Mesodermal cell (in vitro differentiated cells): ENCODE data around the gene MTAP.
"Not testable (repeated sequence)": the region's sequence is repeated elsewhere in the genome, so short reads cannot be mapped to it uniquely, and the experiment has no call there.

ENCODE experiments used
- H3K27ac ChIP-seq: 2 replicates; pipeline ENCODE4 v1.7.0; 2013; ENCODE audit warnings: mild to moderate bottlenecking, low read depth, low read length, moderate library complexity; ENCODE audit not compliant: severe bottlenecking
- H3K36me3 ChIP-seq: 2 replicates; pipeline ENCODE4 v1.7.1; 2013; ENCODE audit warnings: mild to moderate bottlenecking, low read length, moderate library complexity; ENCODE audit not compliant: control insufficient read depth, insufficient read depth
- H3K4me1 ChIP-seq: one replicate; pipeline ENCODE4 v1.7.1; 2013; ENCODE audit warnings: mild to moderate bottlenecking, low read length; ENCODE audit not compliant: insufficient read depth, control insufficient read depth, poor library complexity, severe bottlenecking
- H3K4me3 ChIP-seq: 2 replicates; pipeline ENCODE4 v1.7.0; 2013; ENCODE audit warnings: low read length, control low read depth, mild to moderate bottlenecking; ENCODE audit not compliant: insufficient read depth, poor library complexity, severe bottlenecking; ENCODE audit errors: extremely low read depth
- H3K9me3 ChIP-seq: 2 replicates; pipeline ENCODE4 v1.7.1; 2013; ENCODE audit warnings: mild to moderate bottlenecking, low read length, moderate library complexity; ENCODE audit not compliant: control insufficient read depth
- WGBS, 2 experiments: methylation state at CpG; one replicate each; pipeline ENCODE4 v1.1.5; 2013; ENCODE audit warnings: missing lambda C conversion rate in 2 of 2; ENCODE audit not compliant: insufficient coverage in 2 of 2; 5-methylcytosine and 5-hydroxymethylcytosine counted together

MTAP gene

DNA sequence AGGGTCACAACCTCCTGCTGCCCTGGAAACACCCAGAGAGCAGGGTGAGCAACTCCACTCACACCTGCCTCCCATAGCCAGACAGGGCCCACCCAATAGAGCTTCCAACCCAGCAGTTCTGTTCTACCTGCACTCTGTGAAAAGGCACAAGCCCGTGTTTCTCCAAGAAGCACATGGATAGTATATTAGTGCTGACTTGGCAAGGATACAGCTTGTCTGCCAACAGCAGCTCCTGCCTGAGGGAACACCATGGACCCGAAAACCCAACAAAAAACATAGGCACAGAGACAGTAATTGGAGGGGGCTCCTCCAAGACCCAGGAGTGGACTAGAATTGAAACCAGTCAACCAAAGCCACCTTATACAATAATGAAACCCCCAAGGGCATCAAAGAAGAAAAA lies 143.2 kb downstream of the MTAP start:
- Histone ChIP-seq H3K36me3 (no peaks in the 10 kb centered on the region), H3K4me3 (no peak overlapping the region), H3K9me3 (no peaks in the 10 kb centered on the region), H3K27ac (no peak overlapping the region), H3K4me1 (no peaks in the 10 kb centered on the region)
- 60 to 90% methylated on average over 1 to 2 of the region's 2 CpGs for WGBS, 2 experiments

DNA sequence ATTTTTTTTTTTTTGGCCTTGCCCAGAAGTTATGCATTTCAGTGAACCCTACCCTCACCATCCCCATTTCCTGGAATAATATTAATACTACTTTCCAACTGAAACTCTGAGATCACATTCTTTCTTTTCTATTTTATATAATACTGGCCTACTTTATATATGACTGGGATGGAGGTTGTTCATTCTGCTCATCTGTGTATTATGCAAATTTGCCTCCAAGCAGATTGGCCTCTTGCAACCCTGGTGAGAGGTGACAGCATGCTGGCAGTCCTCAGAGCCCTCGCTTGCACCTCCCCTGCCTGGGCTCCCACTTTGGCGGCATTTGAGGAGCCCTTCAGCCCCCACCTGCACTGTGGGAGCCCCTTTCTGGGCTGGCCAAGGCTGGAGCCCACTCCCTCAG lies 156.4 kb downstream of the MTAP start:
- Histone ChIP-seq H3K27ac (no peak overlapping the region), H3K9me3 (no peaks in the 10 kb centered on the region), H3K4me3 (no peak overlapping the region), H3K4me1 (no peaks in the 10 kb centered on the region), H3K36me3 (no peaks in the 10 kb centered on the region)
- 65 to 83% methylated on average over 1 to 2 of the region's 2 CpGs for WGBS, 2 experiments

DNA sequence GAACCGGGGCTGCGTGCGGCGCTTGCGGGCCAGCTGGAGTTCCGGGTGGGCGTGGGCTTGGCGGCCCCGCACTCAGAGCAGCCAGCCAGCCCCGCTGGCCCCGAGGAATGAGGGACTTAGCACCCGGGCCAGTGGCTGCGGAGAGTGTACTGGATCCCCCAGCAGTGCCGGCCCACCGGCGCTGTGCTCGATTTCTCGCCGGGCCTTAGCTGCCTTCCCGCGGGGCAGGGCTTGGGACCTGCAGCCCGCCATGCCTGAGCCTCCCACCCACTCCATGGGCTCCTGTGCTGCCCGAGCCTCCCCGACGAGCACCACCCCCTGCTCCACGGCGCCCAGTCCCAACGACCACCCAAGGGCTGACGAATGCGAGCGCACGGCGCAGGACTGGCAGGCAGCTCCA lies 156.8 kb downstream of the MTAP start:
- not testable (repeated sequence) for H3K9me3 ChIP-seq, H3K4me3 ChIP-seq, H3K27ac ChIP-seq, H3K4me1 ChIP-seq, H3K36me3 ChIP-seq
- WGBS, 2 experiments = 96 to 100% methylated on average over 5 to 14 of the region's 33 CpGs

DNA sequence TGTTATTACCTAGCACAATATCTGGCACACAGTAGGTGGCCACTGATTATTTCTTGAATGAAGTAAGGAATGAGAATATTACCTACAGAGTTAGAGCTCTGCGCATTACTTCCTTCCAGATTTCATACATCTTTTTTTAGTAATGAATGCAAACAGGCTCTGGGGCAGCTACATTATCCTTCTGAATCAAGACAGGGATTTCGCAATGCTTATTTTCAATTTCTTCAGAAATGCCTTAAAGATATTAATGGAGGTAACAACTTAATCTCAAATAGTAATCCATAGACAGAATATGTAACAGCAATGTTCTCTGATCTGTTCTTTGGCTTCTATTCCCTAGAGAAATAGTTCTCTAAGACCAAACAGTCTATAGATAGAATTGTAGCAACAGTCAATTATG lies 159.1 kb downstream of the MTAP start:
- H3K9me3 ChIP-seq = no peaks in the 10 kb centered on the region
- 80% methylated on average over 1 of the region's 2 CpGs; no CpG with 5 or more reads in 1 of the 2 experiments for WGBS, 2 experiments
- no peaks in the 10 kb centered on the region for H3K36me3 ChIP-seq
- H3K27ac ChIP-seq = no peak overlapping the region
- no peak overlapping the region for H3K4me3 ChIP-seq
- H3K4me1 ChIP-seq = peaks cover 3% of the 10 kb centered on the region

DNA sequence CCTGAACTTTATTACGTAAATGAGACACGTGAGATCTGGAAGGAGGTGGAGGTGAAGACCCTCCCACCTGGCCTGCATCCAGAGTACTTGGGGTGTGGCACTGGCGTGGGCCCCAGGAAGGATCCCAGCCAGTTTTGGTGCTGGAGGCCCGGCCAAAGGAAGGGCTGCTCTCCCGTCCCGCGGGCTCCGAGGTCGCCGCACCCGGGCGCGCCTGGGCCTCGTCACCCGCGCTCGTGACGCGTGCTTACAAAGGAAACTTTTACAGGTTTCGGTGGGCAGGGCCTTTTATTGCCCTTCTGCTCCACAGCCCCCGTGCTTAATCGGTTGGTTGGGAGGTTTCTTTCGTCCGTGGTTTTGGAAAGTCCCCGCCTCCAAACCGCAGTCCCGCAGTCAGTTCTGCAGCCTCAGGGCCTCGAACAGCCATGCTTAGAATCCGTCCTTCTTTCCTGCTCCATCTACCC lies 162.5 kb downstream of the MTAP start:
- no peak overlapping the region for H3K27ac ChIP-seq
- H3K9me3 ChIP-seq = no peaks in the 10 kb centered on the region
- H3K4me1 ChIP-seq = peaks cover 15% of the 10 kb centered on the region
- 4 to 6% methylated on average over 22 to 26 of the region's 29 CpGs for WGBS, 2 experiments
- no peaks in the 10 kb centered on the region for H3K36me3 ChIP-seq
- peak overlapping the region; percentile 35 for H3K4me3 ChIP-seq

DNA sequence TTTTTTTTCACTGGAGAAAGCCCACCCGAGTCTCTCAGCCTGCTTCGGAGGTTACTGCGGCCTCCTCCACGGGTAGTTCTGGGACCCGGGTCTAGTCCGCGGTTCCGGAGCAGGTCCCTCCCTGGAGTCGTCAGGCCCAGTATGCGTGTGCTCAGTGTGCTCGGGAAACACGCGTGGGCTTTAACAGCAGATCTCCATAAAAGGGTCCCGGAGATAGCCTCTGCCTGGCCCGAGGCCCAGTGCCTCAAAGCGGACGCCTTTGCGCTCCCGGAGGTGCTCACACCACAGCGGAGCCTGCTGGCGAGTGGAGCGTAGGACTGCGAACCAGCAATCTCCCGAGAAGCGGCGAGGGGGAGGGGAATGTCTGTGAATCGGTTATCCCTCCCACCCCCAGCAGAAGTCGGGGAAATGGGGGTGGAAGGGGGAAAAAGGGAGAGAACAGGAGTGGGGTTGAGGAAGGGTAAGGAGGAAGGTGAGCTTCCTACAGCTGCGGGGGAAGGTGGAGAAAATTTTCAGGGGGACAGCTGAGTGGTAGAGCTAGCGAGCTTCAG lies 163.0 kb downstream of the MTAP start:
- Histone ChIP-seq H3K4me1 (peaks cover 15% of the 10 kb centered on the region), H3K27ac (no peak overlapping the region), H3K36me3 (no peaks in the 10 kb centered on the region), H3K4me3 (peak overlapping the region; percentile 35), H3K9me3 (no peaks in the 10 kb centered on the region)
- 2 to 4% methylated on average over 21 to 24 of the region's 30 CpGs for WGBS, 2 experiments

DNA sequence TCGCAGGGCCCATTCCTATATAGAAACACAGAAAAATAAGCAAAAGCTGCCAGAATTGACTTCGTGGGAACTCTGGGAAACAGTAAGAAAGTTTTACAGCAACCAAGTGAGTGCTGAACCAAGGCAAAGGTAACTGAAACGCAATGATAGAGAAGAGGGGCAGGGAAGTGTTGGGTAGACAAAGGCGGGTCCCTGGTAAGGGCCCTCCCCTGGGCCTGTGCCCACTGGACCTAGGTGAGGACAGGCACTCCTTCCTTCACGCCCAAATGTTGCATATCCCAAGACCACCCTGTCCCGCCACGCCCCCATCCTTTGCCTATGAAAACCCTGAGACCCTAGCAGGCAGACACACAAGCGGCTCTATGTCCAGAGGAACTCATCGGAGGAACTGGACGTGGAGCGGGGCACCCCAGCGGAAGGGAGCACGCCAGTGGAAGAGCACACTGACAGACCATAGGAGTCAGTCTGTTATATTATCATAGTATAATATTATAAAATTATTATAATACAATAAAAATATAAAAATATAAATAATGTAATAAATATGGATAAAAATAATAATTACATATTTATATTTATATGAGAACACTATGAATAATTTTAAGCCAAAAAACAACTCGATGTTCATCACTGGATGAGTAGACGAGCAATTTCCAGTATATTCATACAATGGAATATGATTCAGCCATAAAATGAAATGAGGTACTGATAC lies 163.9 kb downstream of the MTAP start:
- WGBS, 2 experiments = 10 to 12% methylated on average over 5 to 7 of the region's 15 CpGs
- H3K36me3 ChIP-seq = no peaks in the 10 kb centered on the region
- H3K27ac ChIP-seq = no peak overlapping the region
- H3K4me3 ChIP-seq = no peak overlapping the region
- peaks cover 17% of the 10 kb centered on the region for H3K4me1 ChIP-seq
- H3K9me3 ChIP-seq = no peaks in the 10 kb centered on the region

DNA sequence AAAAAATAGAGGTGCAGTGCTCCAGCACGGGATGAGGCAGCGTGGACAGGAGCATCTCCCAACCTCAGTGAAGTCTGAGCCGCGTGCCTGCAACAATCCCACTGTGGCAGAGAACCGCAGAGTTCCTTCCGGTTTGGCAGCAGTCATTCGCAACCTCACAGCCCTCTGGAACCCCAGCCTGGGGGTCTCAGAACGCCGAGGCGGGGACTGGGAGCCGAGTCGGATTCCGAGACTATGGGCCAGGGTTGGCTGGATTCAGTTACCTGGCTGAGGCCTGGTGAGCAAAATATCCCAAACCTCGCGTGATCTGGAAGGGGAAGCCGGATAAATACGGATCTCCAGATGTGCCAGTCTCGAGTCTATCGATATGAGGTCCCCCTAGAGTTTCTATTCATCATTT lies 164.7 kb downstream of the MTAP start:
- 5 to 9% methylated on average over 15 to 18 of the region's 19 CpGs for WGBS, 2 experiments
- Histone ChIP-seq H3K27ac (no peak overlapping the region), H3K4me3 (no peak overlapping the region), H3K9me3 (no peaks in the 10 kb centered on the region), H3K36me3 (no peaks in the 10 kb centered on the region), H3K4me1 (peaks cover 18% of the 10 kb centered on the region)

DNA sequence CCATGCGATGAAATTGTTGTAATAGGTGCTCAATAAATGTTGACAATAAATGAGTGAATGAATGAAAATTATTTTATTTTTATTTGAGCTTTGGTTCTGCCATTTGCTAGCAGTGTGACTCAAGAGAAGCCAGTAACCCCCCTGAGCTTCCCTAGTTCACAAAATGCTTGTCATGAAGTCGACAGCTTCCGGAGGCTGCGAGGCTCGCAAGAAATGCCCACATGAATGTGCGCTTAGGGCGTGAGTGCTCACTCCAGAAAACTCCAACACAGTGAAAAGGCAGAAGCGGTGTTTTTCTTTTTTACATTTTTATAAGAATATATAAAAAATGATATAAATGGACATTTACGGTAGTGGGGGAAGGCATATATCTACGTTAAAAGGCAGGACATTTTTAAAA lies 165.3 kb downstream of the MTAP start:
- Histone ChIP-seq H3K27ac (no peak overlapping the region), H3K4me3 (no peak overlapping the region), H3K36me3 (no peaks in the 10 kb centered on the region), H3K4me1 (peaks cover 18% of the 10 kb centered on the region), H3K9me3 (no peaks in the 10 kb centered on the region)
- 10 to 11% methylated on average over 1 to 4 of the region's 10 CpGs for WGBS, 2 experiments

DNA sequence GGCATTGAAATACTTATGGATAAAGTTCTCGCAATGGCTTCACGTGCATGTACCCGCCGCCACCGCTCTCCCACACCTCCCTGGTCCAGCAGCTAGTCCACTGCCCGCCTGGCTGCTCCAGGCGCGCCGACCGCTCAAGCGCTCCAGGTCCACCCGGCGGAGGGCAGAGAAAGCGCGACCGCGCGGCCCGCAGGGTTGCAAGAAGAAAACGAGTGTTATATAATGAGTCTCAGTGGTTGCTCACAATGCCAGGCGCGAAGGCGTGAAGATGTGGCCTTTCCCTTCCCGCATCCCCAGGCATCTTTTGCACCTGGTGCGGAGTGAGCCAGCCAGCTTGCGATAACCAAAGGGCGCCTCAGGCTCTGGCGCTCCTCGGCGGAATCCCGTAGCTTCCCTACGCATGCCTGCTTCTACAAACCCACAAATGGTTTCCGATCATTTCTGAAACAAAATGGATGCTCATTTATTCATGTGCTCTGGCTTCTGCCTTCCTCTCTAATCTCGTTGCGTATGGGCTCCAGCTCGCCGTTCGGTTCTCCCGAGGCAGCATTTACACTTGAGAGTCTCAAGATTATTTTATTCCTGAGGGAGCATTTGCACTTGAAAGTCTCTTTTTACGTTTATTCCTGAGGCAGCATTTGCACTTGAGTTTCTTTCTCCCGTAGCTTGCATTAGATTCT lies 166.0 kb downstream of the MTAP start:
- H3K4me3 ChIP-seq = peak overlapping the region; percentile 18
- H3K4me1 ChIP-seq = peaks cover 18% of the 10 kb centered on the region
- no peaks in the 10 kb centered on the region for H3K36me3 ChIP-seq
- WGBS, 2 experiments = 1% methylated on average over 26 to 32 of the region's 41 CpGs
- H3K27ac ChIP-seq = no peak overlapping the region
- H3K9me3 ChIP-seq = no peaks in the 10 kb centered on the region
